HG03097 (cell line): ENCODE results near the gene HOXB8.

Source experiments
- ATAC-seq: cut with Tn5 transposase; IDR thresholded peaks from one replicate; pipeline ENCODE4 v1.9.1; 2021; ENCODE audit not compliant: unreplicated experiment, low FRiP score

The HOXB8 gene

GRCh38 chr17:48569674-48570324 lies 45.3 kb downstream of the HOXB8 start:
- no peak for ATAC-seq

GRCh38 chr17:48569240-48569582 lies 45.9 kb downstream of the HOXB8 start:
- ATAC-seq = no peak

DNA sequence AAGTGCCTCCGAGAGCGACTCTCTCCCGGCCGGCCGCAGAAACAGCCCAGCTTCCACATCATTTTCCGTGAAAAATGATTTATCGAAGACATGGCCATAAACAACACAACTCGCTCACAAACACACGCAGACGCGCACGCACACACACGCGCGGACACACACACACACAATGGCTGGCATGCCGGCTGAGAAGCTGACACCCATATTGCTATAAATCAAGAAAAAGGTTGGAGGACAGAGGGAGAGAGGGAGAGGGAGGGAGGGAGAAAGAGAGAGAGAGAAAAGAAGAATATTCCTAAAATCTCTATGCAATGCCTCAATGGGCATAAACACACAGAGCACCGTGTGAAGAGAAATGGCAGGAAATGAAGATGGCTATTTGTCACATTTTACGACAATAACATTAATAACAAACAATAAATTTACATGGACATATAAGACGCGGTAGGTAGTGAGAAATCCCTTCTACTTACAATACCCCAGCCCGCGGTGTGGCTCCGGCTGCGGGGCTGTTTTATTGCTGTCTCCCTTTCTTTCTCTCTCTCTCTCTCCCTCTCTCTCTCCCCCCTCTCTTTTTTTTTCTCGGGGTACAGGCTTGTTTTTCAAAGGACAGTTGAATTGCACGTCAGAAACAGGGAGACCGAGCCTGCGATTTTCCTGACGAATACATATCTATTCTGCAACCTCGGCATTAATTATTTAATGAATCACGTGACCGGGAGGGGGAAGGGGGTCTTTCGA lies 46.4 kb downstream of the HOXB8 start:
- no peak for ATAC-seq

DNA sequence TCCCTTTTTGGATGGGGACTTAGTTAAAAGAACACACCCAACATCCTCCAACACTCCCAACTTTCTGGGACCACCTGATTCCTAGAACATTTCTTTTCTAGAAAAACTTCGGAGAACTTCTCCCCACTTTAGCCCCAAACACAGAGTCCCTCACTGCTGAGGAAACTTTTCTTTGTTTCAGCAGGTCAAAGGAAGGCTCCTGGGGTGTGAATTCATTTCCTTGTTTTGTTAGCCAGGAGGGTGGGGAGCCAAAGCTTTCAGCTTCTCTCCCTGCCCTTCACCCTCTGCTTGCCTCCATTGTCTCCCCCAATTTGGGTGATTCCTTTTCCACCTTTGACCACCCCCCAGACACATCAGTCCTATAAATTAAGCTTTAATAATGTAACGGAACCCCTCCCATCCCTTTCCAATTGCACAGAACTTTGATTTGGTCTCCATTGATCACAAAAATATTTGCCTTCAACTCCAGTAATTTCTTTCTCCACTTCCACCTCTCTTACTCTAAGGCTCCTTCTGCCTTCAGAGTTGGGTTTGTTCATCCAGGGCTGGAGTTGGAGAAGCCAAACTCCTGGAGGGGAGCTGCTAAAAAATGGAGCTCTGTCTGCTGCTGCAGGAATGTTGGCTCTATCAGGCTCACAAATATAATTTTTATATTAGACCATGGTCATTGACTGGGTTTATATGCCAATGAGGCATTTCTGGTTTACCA lies 47.3 kb downstream of the HOXB8 start:
- no peak for ATAC-seq

- ATAC-seq = no peak
Measured at GRCh38 chr17:48567209-48567608, 47.9 kb downstream of the HOXB8 start.

GRCh38 chr17:48566717-48567116 lies 48.4 kb downstream of the HOXB8 start:
- ATAC-seq = no peak

DNA sequence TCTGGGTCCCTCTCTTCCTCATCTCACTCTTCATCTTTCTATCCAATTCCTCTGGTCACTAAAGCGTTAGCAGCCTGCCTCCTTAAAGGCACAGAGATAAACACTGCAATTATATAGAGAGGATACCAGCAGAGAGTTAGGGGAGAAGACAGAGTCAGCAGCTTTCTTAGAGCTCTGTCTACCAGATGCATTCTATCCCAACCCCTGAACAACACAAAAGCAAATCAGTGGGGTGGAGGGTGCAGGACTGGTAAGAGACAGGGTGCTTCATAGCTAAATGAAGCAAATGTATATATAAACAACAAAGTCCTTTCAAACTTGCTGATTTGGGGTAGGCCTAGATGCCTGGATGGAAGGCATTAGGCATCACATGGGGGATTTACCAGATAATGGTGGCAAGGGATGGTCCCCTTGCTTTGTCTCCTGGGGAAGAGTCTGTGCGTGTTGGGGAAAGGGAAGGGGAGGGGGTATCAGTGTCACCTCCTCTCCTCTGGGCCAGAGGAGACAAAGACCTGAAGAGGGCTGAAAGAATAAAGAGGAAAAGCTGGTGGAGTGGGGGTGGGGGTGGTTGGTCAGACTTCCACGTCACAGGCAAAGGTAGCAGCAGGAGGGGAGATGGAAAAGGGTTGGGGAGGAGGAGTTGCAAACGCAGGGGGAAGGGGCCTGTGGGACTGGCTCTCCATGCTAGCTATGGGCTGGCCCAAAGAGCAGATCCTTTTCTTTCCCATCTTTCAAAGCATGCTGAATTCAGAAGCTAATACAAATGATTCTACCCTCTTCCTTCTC lies 49.0 kb downstream of the HOXB8 start:
- ATAC-seq = no peak

DNA sequence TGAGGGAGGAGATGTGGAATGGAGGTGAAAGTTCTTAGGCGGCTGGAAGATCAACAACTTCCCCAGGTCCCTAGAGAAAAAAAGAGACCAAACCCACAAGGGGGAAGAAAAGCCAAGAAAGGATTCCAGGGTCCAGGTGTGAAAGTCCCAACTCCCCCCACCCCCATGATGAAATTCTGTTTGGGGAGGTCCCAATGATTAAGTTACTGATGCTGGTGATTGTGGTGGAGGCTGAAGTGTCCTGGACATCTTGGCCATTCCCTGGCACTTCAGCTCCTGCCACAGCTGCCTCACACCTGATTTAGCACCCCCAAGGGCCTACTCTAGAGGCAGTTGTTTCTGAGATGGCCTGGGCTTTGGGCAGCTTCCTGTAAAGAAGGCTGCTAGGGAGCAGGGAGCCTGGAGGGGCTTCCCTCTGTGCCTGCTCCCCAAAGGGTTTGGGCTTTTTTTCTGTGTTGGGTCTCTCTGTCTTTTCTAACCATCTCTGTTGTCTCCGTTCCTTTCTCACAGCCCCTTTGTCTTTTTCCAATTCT lies 50.0 kb downstream of the HOXB8 start:
- ATAC-seq = no peak

GRCh38 chr17:48564188-48565021 lies 50.7 kb downstream of the HOXB8 start:
- ATAC-seq = no peak

GRCh38 chr17:48563867-48564187 lies 51.3 kb downstream of the HOXB8 start:
- no peak for ATAC-seq

DNA sequence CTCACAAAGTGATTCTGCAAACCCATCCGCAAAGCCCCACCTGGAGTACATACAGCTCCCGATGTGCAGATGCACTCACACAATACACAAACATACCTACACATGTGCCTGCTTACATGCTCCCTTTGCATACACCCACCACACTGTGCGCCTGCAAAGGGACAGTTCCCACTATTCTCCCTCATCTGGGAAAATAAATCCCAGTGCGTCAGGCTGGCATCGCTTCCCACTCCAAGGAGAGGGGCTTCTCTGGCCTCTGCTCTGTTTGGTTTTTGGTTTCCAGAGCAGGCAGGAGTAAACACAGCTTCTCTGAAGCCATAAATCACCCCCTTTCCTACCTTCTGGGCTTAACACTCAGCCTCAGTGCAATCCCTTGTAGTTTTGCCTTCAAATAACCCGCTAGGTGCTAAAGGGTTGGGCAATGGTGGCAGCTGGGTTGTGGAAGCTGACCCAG lies 51.7 kb downstream of the HOXB8 start:
- no peak for ATAC-seq

DNA sequence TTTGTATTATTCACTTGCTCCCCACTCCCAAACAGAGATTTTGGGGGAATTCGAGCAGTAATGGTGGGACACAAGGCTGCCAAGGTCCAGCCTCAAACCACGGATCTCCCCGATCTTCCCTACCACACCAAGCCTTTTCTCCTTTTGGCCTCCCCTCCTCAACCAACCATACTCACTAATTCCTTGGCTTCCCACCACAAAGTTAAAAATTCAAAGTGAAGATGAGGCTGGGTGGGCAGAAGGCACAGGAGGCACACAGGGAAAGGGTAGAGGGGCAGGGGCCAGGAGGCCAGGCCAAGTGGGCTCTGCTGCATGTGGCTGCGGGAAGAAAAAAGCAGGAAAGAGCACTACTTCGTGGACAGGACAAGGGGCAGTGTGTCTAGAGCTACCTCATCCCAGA lies 52.2 kb downstream of the HOXB8 start:
- no peak for ATAC-seq
